IMR-90 (cell line): Measurements from ENCODE around the gene TSHB. TPM values are rescaled to one million over a fixed set of nuclear protein-coding genes. Genes with fewer than 3 reads are reported as not detected.

Source experiments
- ATAC-seq: fragments of 200-7000 bp; cut with Tn5 transposase; 2 replicates; pipeline ENCODE4 v1.9.1; 2020; ENCODE audit warnings: low read depth, mild to moderate bottlenecking, moderate library complexity
- BruUV-seq: library from RNA; stranded (reverse); fragments of 400-500 nt; replicated peaks from 2 replicates; lab custom pipeline; 2021; lab: Mats Ljungman, UMichigan
- CTCF ChIA-PET: fragments of 300-600 bp; formaldehyde crosslinking; extraction: SDS; loops from one replicate; lab custom pipeline; 2021; ENCODE audit warnings: antibody characterized with exemption; lab: Yijun Ruan, JAX
- POLR2A ChIA-PET: fragments of 300-600 bp; sonication (Branson Sonifier 250); formaldehyde crosslinking; loops from one replicate; lab custom pipeline; 2022; ENCODE audit warnings: antibody characterized with exemption; ENCODE audit not compliant: unreplicated experiment; lab: Charles Lee
- DNase-seq: peaks from one replicate; pipeline ENCODE4 v3.0.0; 2013
- H2AFZ ChIP-seq: replicated peaks from 2 replicates; pipeline ENCODE3; 2013; ENCODE audit warnings: low read length, mild to moderate bottlenecking; ENCODE audit not compliant: poor library complexity
- H2AK5ac ChIP-seq: 2 replicates; pipeline ENCODE4 v1.6.1; 2013; ENCODE audit warnings: low read depth, low read length, inconsistent platforms
- H2AK9ac ChIP-seq: replicated peaks from 2 replicates; pipeline ENCODE3; 2013; ENCODE audit warnings: mild to moderate bottlenecking, low read depth, low read length, moderate library complexity; ENCODE audit not compliant: poor library complexity
- H2BK120ac ChIP-seq: 2 replicates; pipeline ENCODE4 v1.6.1; 2013; ENCODE audit warnings: low read depth, low read length, inconsistent platforms
- H2BK15ac ChIP-seq: 3 replicates; pipeline ENCODE4 v1.6.1; 2013; ENCODE audit warnings: low read depth, low read length, inconsistent platforms
- H2BK20ac ChIP-seq: 2 replicates; pipeline ENCODE4 v1.6.1; 2013; ENCODE audit warnings: low read depth, mild to moderate bottlenecking, inconsistent platforms, low read length, moderate library complexity
- H2BK5ac ChIP-seq: 2 replicates; pipeline ENCODE4 v1.6.1; 2013; ENCODE audit warnings: mild to moderate bottlenecking, low read depth, low read length, inconsistent platforms; ENCODE audit not compliant: poor library complexity, severe bottlenecking
- H3K14ac ChIP-seq: replicated peaks from 2 replicates; pipeline ENCODE4 v1.6.1; 2013; ENCODE audit warnings: low read depth, low read length, inconsistent platforms
- H3K18ac ChIP-seq: 2 replicates; pipeline ENCODE4 v1.6.1; 2013; ENCODE audit warnings: low read depth, low read length, control low read depth
- H3K23ac ChIP-seq: 2 replicates; pipeline ENCODE4 v1.6.1; 2013; ENCODE audit warnings: low read depth, low read length, inconsistent platforms
- H3K27ac ChIP-seq: 2 replicates; pipeline ENCODE4 v1.5.1; 2013; ENCODE audit warnings: mild to moderate bottlenecking, control low read depth, low read length; ENCODE audit not compliant: insufficient read depth
- H3K27me3 ChIP-seq: 2 replicates; pipeline ENCODE4 v1.6.1; 2013; ENCODE audit warnings: low read length; ENCODE audit not compliant: control insufficient read depth, insufficient read depth
- H3K36me3 ChIP-seq: 2 replicates; pipeline ENCODE4 v1.6.1; 2013; ENCODE audit warnings: low read length, mixed read lengths; ENCODE audit not compliant: control insufficient read depth, insufficient read depth
- H3K4ac ChIP-seq: 2 replicates; pipeline ENCODE4 v1.6.1; 2013; ENCODE audit warnings: low read depth, low read length, inconsistent platforms
- H3K4me1 ChIP-seq: 2 replicates; pipeline ENCODE4 v1.6.1; 2013; ENCODE audit warnings: low read length, mixed read lengths; ENCODE audit not compliant: control insufficient read depth, insufficient read depth
- H3K4me2 ChIP-seq: 2 replicates; pipeline ENCODE4 v1.6.1; 2013; ENCODE audit warnings: low read depth, mild to moderate bottlenecking, control low read depth, low read length, moderate library complexity
- H3K4me3 ChIP-seq: 2 replicates; pipeline ENCODE4 v1.5.1; 2013; ENCODE audit warnings: low read depth, mild to moderate bottlenecking, control low read depth, low read length, moderate library complexity; ENCODE audit not compliant: insufficient read depth
- H3K56ac ChIP-seq: 2 replicates; pipeline ENCODE4 v1.6.1; 2013; ENCODE audit warnings: low read length, inconsistent platforms; ENCODE audit not compliant: insufficient read depth; ENCODE audit errors: extremely low read depth
- H3K79me1 ChIP-seq, 2 experiments: 2 replicates each; pipeline ENCODE4 v1.6.1; 2013; ENCODE audit warnings: low read length in 2 of 2, inconsistent platforms in 1 of 2, low read depth in 1 of 2
- H3K9ac ChIP-seq: 2 replicates; pipeline ENCODE4 v1.6.1; 2013; ENCODE audit warnings: low read depth, low read length, control low read depth
- H3K9me1 ChIP-seq: 2 replicates; pipeline ENCODE4 v1.6.1; 2013; ENCODE audit warnings: low read length, inconsistent platforms; ENCODE audit not compliant: insufficient read depth
- H3K9me3 ChIP-seq: 2 replicates; pipeline ENCODE4 v1.6.1; 2013; ENCODE audit warnings: low read length; ENCODE audit not compliant: control insufficient read depth, insufficient read depth
- H4K20me1 ChIP-seq: 2 replicates; pipeline ENCODE4 v1.6.1; 2013; ENCODE audit warnings: low read length, inconsistent platforms; ENCODE audit not compliant: insufficient read depth
- H4K5ac ChIP-seq: 2 replicates; pipeline ENCODE4 v1.6.1; 2013; ENCODE audit warnings: mild to moderate bottlenecking, low read depth, low read length, control low read depth
- H4K8ac ChIP-seq, 2 experiments: 2 replicates each; pipeline ENCODE4 v1.6.1; 2013; ENCODE audit warnings: low read depth in 2 of 2, low read length in 2 of 2, control low read depth in 1 of 2, inconsistent platforms in 1 of 2
- H4K91ac ChIP-seq: 2 replicates; pipeline ENCODE4 v1.6.1; 2013; ENCODE audit warnings: low read depth, low read length, inconsistent platforms; ENCODE audit not compliant: insufficient read depth
- CEBPB ChIP-seq: IDR thresholded peaks from 2 replicates; pipeline ENCODE4 v1.6.1; 2012; ENCODE audit warnings: low read depth, low read length, improper control_type of control experiment
- CHD1 ChIP-seq: IDR thresholded peaks from 2 replicates; pipeline ENCODE4 v1.6.1; 2012; ENCODE audit warnings: low read depth, low read length, improper control_type of control experiment
- FOS ChIP-seq: fragments of 150-350 bp; IDR thresholded peaks from 2 replicates; pipeline ENCODE4 v1.6.1; 2016; ENCODE audit warnings: low read depth, low read length
- MAFK ChIP-seq: IDR thresholded peaks from 2 replicates; pipeline ENCODE4 v1.6.1; 2012; ENCODE audit warnings: low read depth, low read length, improper control_type of control experiment
- MXI1 ChIP-seq: IDR thresholded peaks from 2 replicates; pipeline ENCODE4 v1.6.1; 2012; ENCODE audit warnings: low read depth, mild to moderate bottlenecking, low read length, moderate library complexity, borderline replicate concordance
- NFE2L2 ChIP-seq: fragments of 150-350 bp; IDR thresholded peaks from 2 replicates; pipeline ENCODE4 v1.6.1; 2016; ENCODE audit warnings: low read depth, mild to moderate bottlenecking, low read length
- POLR2A ChIP-seq: IDR thresholded peaks from 2 replicates; pipeline ENCODE4 v1.6.1; 2012; ENCODE audit warnings: mild to moderate bottlenecking, low read depth, low read length
- RCOR1 ChIP-seq: IDR thresholded peaks from 2 replicates; pipeline ENCODE4 v1.6.1; 2012; ENCODE audit warnings: mild to moderate bottlenecking, low read length, improper control_type of control experiment; ENCODE audit not compliant: insufficient replicate concordance
- RFX5 ChIP-seq: IDR thresholded peaks from 2 replicates; pipeline ENCODE4 v1.8.0; 2012; ENCODE audit warnings: low read depth, mild to moderate bottlenecking, low read length, moderate library complexity
- SMC3 ChIP-seq: fragments of 150-350 bp; IDR thresholded peaks from 2 replicates; pipeline ENCODE4 v1.6.1; 2016; ENCODE audit warnings: low read depth, mild to moderate bottlenecking, antibody characterized with exemption, low read length, moderate library complexity
- whole genome bisulfite sequencing, 2 experiments: methylation state at CpG; one replicate each; pipeline versions ENCODE4 v1.1.5 to v1.1.7; 2013; ENCODE audit warnings: missing lambda C conversion rate in 2 of 2; ENCODE audit not compliant: insufficient read length in 1 of 2; ENCODE audit errors: extremely low coverage in 2 of 2; 5-methylcytosine and 5-hydroxymethylcytosine counted together
- dilution Hi-C: fragments of 300-500 bp; cut with HindIII; formaldehyde crosslinking; loops from one replicate; pipeline ENCODE4 v1.14.3; 2018; ENCODE audit warnings: low sequenced_read_pairs; ENCODE audit not compliant: unreplicated experiment
- in situ Hi-C: fragments of 300-500 bp; cut with MboI; formaldehyde crosslinking; loops from 3 replicates; pipeline ENCODE4 v1.14.3; 2019; ENCODE audit warnings: low sequenced_read_pairs, inconsistent platforms, mixed read lengths
- intact Hi-C: fragments of 100-400 bp; cut with micrococcal nuclease; formaldehyde crosslinking; loops from 2 replicates; pipeline ENCODE4 v1.10.0; 2022
- polyA plus RNA-seq, 3 experiments: library from polyadenylated mRNA; depleted of rRNA; stranded (reverse); fragments of >200 nt; gene quantifications; 2 replicates each; pipeline ENCODE4 v1.2.3, GENCODE V29; 2012; ENCODE audit warnings: low replicate concordance in 1 of 3
- total RNA-seq: library from RNA; depleted of rRNA; stranded (reverse); fragments of >200 nt; gene quantifications from 2 replicates; pipeline ENCODE4 v1.2.3, GENCODE V29; 2012
- TF ChIP-seq, protein P1 (sequence below): fragments of 150-350 bp; IDR thresholded peaks from 2 replicates; pipeline ENCODE4 v1.6.1; 2017; ENCODE audit warnings: mild to moderate bottlenecking, antibody characterized with exemption, low read length, low read depth
- TF ChIP-seq, protein P2 (sequence below): fragments of 150-350 bp; IDR thresholded peaks from 2 replicates; pipeline ENCODE4 v1.6.1; 2016; ENCODE audit warnings: low read depth, mild to moderate bottlenecking, low read length, moderate library complexity, borderline replicate concordance
- TF ChIP-seq, protein P3 (sequence below): conservative IDR thresholded peaks from 2 replicates; pipeline ENCODE4 v1.5.1; 2012; ENCODE audit warnings: mild to moderate bottlenecking, low read depth, low read length, improper control_type of control experiment

The TSHB gene
- total and polyA plus RNA-seq, 2 of the 4 experiments (the other 2 are of a cell fraction): not detected

DNA sequence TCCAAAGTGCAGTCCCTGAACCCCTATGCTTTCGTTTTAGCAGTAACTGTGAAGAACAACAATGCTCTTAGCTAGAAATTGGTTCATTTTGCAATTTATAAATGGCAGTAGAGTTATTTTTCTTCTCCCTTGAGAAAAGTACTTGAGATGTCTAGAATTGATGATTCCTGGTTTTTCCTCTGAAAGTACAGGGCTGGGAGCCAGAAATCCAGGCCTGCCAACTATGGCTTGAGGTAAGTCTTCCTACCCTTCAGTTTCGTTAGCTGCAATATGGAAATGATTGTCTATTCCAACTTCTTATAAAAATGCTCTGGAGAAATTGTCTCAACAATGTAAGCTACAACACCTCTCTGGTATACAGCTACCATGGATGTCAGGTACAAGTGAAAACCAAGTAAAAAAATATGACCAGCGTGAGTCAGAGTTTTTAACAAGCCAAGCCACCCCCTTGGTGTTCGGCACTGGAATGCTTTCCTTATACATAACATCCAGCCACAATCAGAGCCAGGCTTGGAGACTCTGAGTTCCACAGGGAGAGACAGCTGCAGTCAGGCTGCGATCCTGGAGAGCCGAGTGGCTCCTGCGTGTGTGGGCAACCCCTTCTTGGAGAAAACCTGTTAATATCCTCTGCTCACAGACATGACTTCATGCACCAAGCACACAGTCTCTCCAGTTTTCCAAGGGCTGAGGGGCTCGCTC, 37.7 kb downstream of the TSHB start:
- intact Hi-C loops (no loop called here), dilution Hi-C loops (no loop called here), in situ Hi-C loops (no loop called here)
- H3K14ac ChIP-seq: no peak overlapping the region
- DNase-seq (peak; percentile 16), ATAC-seq (peak; percentile 71)
- H3K27me3 ChIP-seq: no peaks in the 10 kb centered on the region
- no peak overlapping the region for H3K9ac ChIP-seq
- H3K36me3 ChIP-seq: no peaks in the 10 kb centered on the region
- no peaks in the 10 kb centered on the region for H3K9me1 ChIP-seq
- H2BK15ac ChIP-seq: no peak overlapping the region
- no peak overlapping the region for H4K91ac ChIP-seq
- H3K79me1 ChIP-seq: no peaks in the 10 kb centered on the region
- 88% methylated on average over 4 of the region's 8 CpGs; no CpG with 5 or more reads in 1 of the 2 experiments for whole genome bisulfite sequencing, 2 experiments
- no peak overlapping the region for H3K23ac ChIP-seq
- no peak overlapping the region for H3K27ac ChIP-seq
- no TSS peak for BruUV-seq
- H2AFZ ChIP-seq: no peak overlapping the region
- H4K8ac ChIP-seq: no peak overlapping the region
- no peak overlapping the region for H2BK5ac ChIP-seq
- H3K18ac ChIP-seq: no peak overlapping the region
- TF ChIP-seq FOS (no peak), MAFK (no peak), CHD1 (no peak), POLR2A (no peak), CEBPB (no peak), MXI1 (no peak), NFE2L2 (no peak), RCOR1 (no peak), SMC3 (no peak), RFX5 (no peak)
- TF ChIP-seq, protein P1, sequence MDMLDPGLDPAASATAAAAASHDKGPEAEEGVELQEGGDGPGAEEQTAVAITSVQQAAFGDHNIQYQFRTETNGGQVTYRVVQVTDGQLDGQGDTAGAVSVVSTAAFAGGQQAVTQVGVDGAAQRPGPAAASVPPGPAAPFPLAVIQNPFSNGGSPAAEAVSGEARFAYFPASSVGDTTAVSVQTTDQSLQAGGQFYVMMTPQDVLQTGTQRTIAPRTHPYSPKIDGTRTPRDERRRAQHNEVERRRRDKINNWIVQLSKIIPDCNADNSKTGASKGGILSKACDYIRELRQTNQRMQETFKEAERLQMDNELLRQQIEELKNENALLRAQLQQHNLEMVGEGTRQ: no peak
- TF ChIP-seq, protein P2, sequence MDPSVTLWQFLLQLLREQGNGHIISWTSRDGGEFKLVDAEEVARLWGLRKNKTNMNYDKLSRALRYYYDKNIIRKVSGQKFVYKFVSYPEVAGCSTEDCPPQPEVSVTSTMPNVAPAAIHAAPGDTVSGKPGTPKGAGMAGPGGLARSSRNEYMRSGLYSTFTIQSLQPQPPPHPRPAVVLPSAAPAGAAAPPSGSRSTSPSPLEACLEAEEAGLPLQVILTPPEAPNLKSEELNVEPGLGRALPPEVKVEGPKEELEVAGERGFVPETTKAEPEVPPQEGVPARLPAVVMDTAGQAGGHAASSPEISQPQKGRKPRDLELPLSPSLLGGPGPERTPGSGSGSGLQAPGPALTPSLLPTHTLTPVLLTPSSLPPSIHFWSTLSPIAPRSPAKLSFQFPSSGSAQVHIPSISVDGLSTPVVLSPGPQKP: no peak
- TF ChIP-seq, protein P3, sequence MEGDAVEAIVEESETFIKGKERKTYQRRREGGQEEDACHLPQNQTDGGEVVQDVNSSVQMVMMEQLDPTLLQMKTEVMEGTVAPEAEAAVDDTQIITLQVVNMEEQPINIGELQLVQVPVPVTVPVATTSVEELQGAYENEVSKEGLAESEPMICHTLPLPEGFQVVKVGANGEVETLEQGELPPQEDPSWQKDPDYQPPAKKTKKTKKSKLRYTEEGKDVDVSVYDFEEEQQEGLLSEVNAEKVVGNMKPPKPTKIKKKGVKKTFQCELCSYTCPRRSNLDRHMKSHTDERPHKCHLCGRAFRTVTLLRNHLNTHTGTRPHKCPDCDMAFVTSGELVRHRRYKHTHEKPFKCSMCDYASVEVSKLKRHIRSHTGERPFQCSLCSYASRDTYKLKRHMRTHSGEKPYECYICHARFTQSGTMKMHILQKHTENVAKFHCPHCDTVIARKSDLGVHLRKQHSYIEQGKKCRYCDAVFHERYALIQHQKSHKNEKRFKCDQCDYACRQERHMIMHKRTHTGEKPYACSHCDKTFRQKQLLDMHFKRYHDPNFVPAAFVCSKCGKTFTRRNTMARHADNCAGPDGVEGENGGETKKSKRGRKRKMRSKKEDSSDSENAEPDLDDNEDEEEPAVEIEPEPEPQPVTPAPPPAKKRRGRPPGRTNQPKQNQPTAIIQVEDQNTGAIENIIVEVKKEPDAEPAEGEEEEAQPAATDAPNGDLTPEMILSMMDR: no peak
- H2AK9ac ChIP-seq: no peak overlapping the region
- H3K4me3 ChIP-seq: no peak overlapping the region
- no peak overlapping the region for H2AK5ac ChIP-seq
- H3K56ac ChIP-seq: no peak overlapping the region
- CTCF ChIA-PET: interaction anchor here (0.9 to 1.4 kb wide), 2 partner anchors 14 to 32 kb away, joined by 3 read pairs; no protein-coding TSS in a partner anchor
- H4K5ac ChIP-seq: no peak overlapping the region
- no peak overlapping the region for H2BK20ac ChIP-seq
- POLR2A ChIA-PET: no interaction called here
- no peak overlapping the region for H2BK120ac ChIP-seq
- no peaks in the 10 kb centered on the region for H3K9me3 ChIP-seq
- no peaks in the 10 kb centered on the region for H4K20me1 ChIP-seq
- H3K4me2 ChIP-seq: no peak overlapping the region
- H3K4ac ChIP-seq: no peak overlapping the region
- H3K4me1 ChIP-seq: no peaks in the 10 kb centered on the region; the same call in 1 of the 2 replicates
